Endothelial cell of umbilical vein (primary cell): ENCODE measurements around the gene SSH2. TPM values are rescaled to one million over a fixed set of nuclear protein-coding genes. Genes with fewer than 3 reads are reported as not detected.

Experiments used
- BruUV-seq: library from RNA; stranded (reverse); fragments of 400-500 nt; replicated peaks from 2 replicates; lab custom pipeline; 2021; lab: Mats Ljungman, UMichigan
- CTCF ChIA-PET: fragments of 300-600, 350-600 bp; sonication (Branson Sonifier 250); formaldehyde crosslinking; loops from one replicate; lab custom pipeline; 2021; ENCODE audit warnings: antibody characterized with exemption, inconsistent platforms; lab: Charles Lee
- POLR2A ChIA-PET: fragments of 300-600, 350-600 bp; sonication (Branson Sonifier 250); formaldehyde crosslinking; loops from one replicate; lab custom pipeline; 2021; ENCODE audit warnings: antibody characterized with exemption, inconsistent platforms; lab: Charles Lee
- DNase-seq: peaks from one replicate; pipeline ENCODE4 v3.0.0-alpha.2; 2011; ENCODE audit warnings: low read depth, low spot score
- FAIRE-seq: peaks from 2 replicates; lab custom pipeline; 2011; peaks lifted over from hg19 to GRCh38; lab: Jason Lieb, UNC
- H2AFZ ChIP-seq: 2 replicates; pipeline ENCODE4 v1.6.0; 2012; ENCODE audit warnings: low read depth, low read length, control low read depth, inconsistent platforms
- H3K27ac ChIP-seq: 2 replicates; pipeline ENCODE4 v1.5.1; 2011; ENCODE audit warnings: low read depth, mild to moderate bottlenecking, control low read depth, low read length, moderate library complexity; ENCODE audit not compliant: insufficient read depth
- H3K27me3 ChIP-seq, 2 experiments: 2 replicates each; pipeline versions ENCODE4 v1.6.0 to v1.6.1; 2011; ENCODE audit warnings: low read length in 2 of 2, mixed read lengths in 1 of 2; ENCODE audit not compliant: control insufficient read depth in 2 of 2, insufficient read depth in 2 of 2
- H3K36me3 ChIP-seq, 2 experiments: 2 replicates in 1 of 2; 3 replicates in 1 of 2; pipeline ENCODE4 v1.5.1; 2011; ENCODE audit warnings: low read length in 2 of 2, mild to moderate bottlenecking in 1 of 2, moderate library complexity in 1 of 2; ENCODE audit not compliant: control insufficient read depth in 2 of 2, insufficient read depth in 2 of 2; ENCODE audit errors: extremely low read depth in 1 of 2
- H3K4me1 ChIP-seq: 3 replicates; pipeline ENCODE4 v1.5.1; 2011; ENCODE audit warnings: mild to moderate bottlenecking, low read length; ENCODE audit not compliant: control insufficient read depth, insufficient read depth; ENCODE audit errors: extremely low read depth
- H3K4me2 ChIP-seq: 2 replicates; pipeline ENCODE4 v1.6.1; 2011; ENCODE audit warnings: low read length, control low read depth, mixed read lengths; ENCODE audit not compliant: insufficient read depth
- H3K4me3 ChIP-seq, 3 experiments: fragments of 200-600 bp in 1 of 3; sonication (generic), shearing (Covaris generic) in 1 of 3; replicated peaks in 1 of 3; 2 replicates each; pipeline ENCODE4 v1.5.1; 2011 to 2016; ENCODE audit warnings: control low read depth in 3 of 3, low read length in 3 of 3, mild to moderate bottlenecking in 2 of 3, inconsistent platforms in 1 of 3, low read depth in 1 of 3, moderate library complexity in 1 of 3; ENCODE audit not compliant: insufficient read depth in 1 of 3
- H3K79me2 ChIP-seq: 2 replicates; pipeline ENCODE4 v1.6.0; 2012; ENCODE audit warnings: low read length, inconsistent platforms; ENCODE audit not compliant: control insufficient read depth, insufficient read depth
- H3K9ac ChIP-seq: replicated peaks from 2 replicates; pipeline ENCODE3; 2011; ENCODE audit warnings: low read length, control low read depth; ENCODE audit not compliant: insufficient read depth; ENCODE audit errors: extremely low read depth
- H3K9me1 ChIP-seq: replicated peaks from 3 replicates; pipeline ENCODE4 v1.6.0; 2011; ENCODE audit warnings: mild to moderate bottlenecking, low read length; ENCODE audit not compliant: control insufficient read depth, insufficient read depth; ENCODE audit errors: extremely low read depth
- H3K9me3 ChIP-seq: replicated peaks from 2 replicates; pipeline ENCODE4 v1.5.1; 2012; ENCODE audit warnings: low read length, inconsistent platforms; ENCODE audit not compliant: control insufficient read depth, insufficient read depth
- H4K20me1 ChIP-seq: replicated peaks from 2 replicates; pipeline ENCODE3; 2011; ENCODE audit warnings: mild to moderate bottlenecking, low read length; ENCODE audit not compliant: control insufficient read depth, insufficient read depth; ENCODE audit errors: extremely low read depth
- CTCF ChIP-seq, 2 donors: IDR thresholded peaks; 1 replicate in 1 of 2; 2 replicates in 1 of 2; pipeline ENCODE4 v1.5.1; 2011; ENCODE audit warnings: low read length in 2 of 2, mild to moderate bottlenecking in 2 of 2, moderate library complexity in 2 of 2, control low read depth in 1 of 2, inconsistent platforms in 1 of 2, low read depth in 1 of 2; ENCODE audit not compliant: insufficient read depth in 1 of 2; ENCODE audit errors: extremely low read depth in 1 of 2
- EZH2 ChIP-seq: IDR thresholded peaks from 2 replicates; pipeline ENCODE4 v1.6.1; 2012; ENCODE audit warnings: borderline replicate concordance, low read depth, mild to moderate bottlenecking, moderate library complexity, low read length, inconsistent platforms; ENCODE audit not compliant: severe bottlenecking
- FOS ChIP-seq: IDR thresholded peaks from 2 replicates; pipeline ENCODE4 v1.6.1; 2011; ENCODE audit warnings: mild to moderate bottlenecking, low read length, moderate library complexity, borderline replicate concordance; ENCODE audit not compliant: insufficient read depth
- GATA2 ChIP-seq: IDR thresholded peaks from 2 replicates; pipeline ENCODE4 v1.7.0; 2011; ENCODE audit warnings: low read depth, mild to moderate bottlenecking, moderate library complexity, mixed read lengths, low read length; ENCODE audit not compliant: insufficient read length, insufficient read depth
- JUN ChIP-seq: IDR thresholded peaks from 2 replicates; pipeline ENCODE4 v1.6.1; 2011; ENCODE audit warnings: borderline replicate concordance, low read depth; ENCODE audit not compliant: insufficient read length, insufficient read depth
- MAX ChIP-seq: IDR thresholded peaks from 2 replicates; pipeline ENCODE4 v1.6.1; 2011; ENCODE audit not compliant: insufficient read depth, insufficient read length
- MYC ChIP-seq: IDR thresholded peaks from one replicate; pipeline ENCODE4 v1.6.1; 2011; ENCODE audit warnings: mild to moderate bottlenecking, low read depth, low read length
- POLR2A ChIP-seq: IDR thresholded peaks from 2 replicates; pipeline ENCODE4 v1.6.1; 2012; ENCODE audit warnings: low read depth, mild to moderate bottlenecking, control low read depth, low read length
- POLR2AphosphoS5 ChIP-seq: IDR thresholded peaks from 2 replicates; pipeline ENCODE4 v1.6.1; 2012; ENCODE audit warnings: low read depth, mild to moderate bottlenecking, control low read depth, low read length, moderate library complexity; ENCODE audit not compliant: insufficient read depth
- dilution Hi-C: fragments of 300-500 bp; cut with MboI; formaldehyde crosslinking; loops from one replicate; pipeline ENCODE4 v1.15.0; 2019; ENCODE audit warnings: low sequenced_read_pairs; ENCODE audit not compliant: extremely low pct_ligation_motif_present
- intact Hi-C: fragments of 100-400 bp; cut with micrococcal nuclease; formaldehyde crosslinking; loops from one replicate; pipeline ENCODE4 v1.10.0; 2022
- polyA plus RNA-seq, 4 experiments: library from polyadenylated mRNA; depleted of rRNA in 3 of 4; stranded (reverse) in 3 of 4; unstranded in 1 of 4; fragments of >200 nt; gene quantifications; 2 replicates each; pipeline versions ENCODE4 v1.2.1 to v1.2.3, GENCODE V29; 2011 to 2012; ENCODE audit warnings: missing spikeins in 1 of 4
- total RNA-seq: library from RNA; stranded (reverse); gene quantifications from 2 replicates; pipeline ENCODE4 v1.2.3, GENCODE V29; 2021

Gene SSH2
- total and polyA plus RNA-seq, 2 donors (not counting 3 experiments of a cell fraction or from before 2014, with no cell fraction given): 24.6 to 60.9 TPM

- TF ChIP-seq FOS (no peak), JUN (no peak), POLR2A (no peak), MYC (no peak), EZH2 (no peak), GATA2 (no peak), CTCF (IDR thresholded peaks at IDR 0.05; ENCODE audit: extremely low read depth in 1 of 2, insufficient read depth in 1 of 2, low read depth in 1 of 2, low read length in 2 of 2) (no peak), MAX (no peak), POLR2AphosphoS5 (no peak)
- FAIRE-seq: peak; percentile 76
- no peaks in the 10 kb centered on the region for H3K27me3 ChIP-seq
- no peaks in the 10 kb centered on the region for H3K9me1 ChIP-seq
- H3K9ac ChIP-seq: peak overlapping the region; percentile 72
- peak overlapping the region in 1 of 3 experiments; percentile 15 for H3K4me3 ChIP-seq
- peaks cover 73% of the 10 kb centered on the region for H3K79me2 ChIP-seq
- intact Hi-C loops (loop anchor here (5.0 kb wide), 1 partner anchor 192 kb away; the partner anchor contains the start of gene TAOK1), dilution Hi-C loops (no loop called here)
- ChIA-PET CTCF (interaction anchor here (0.7 to 1.6 kb wide), 3 partner anchors 14 to 243 kb away, joined by 3 to 6 read pairs (median 3); no protein-coding TSS in a partner anchor), POLR2A (no interaction called here)
- peaks cover 8 to 23% of the 10 kb centered on the region in 2 experiments for H3K36me3 ChIP-seq
- peak overlapping the region; percentile 86 for H3K4me2 ChIP-seq
- BruUV-seq: TSS peak; percentile 16
- no peaks in the 10 kb centered on the region for H3K9me3 ChIP-seq
- no peaks in the 10 kb centered on the region for H4K20me1 ChIP-seq
- DNase-seq: no peak
- peak overlapping the region; percentile 96 for H3K27ac ChIP-seq
- H3K4me1 ChIP-seq: peaks cover 45% of the 10 kb centered on the region
- H2AFZ ChIP-seq: no peak overlapping the region
These were observed 345.5 kb downstream of the SSH2 start for GRCh38 chr17:29584452-29585079.
